GM13977 (cell line): ENCODE results near the gene ZDHHC24.

ENCODE experiments used
- DNase-seq: peaks from one replicate; pipeline ENCODE4 v3.0.0; 2012; ENCODE audit warnings: low spot score
- in situ Hi-C: fragments of 300-500 bp; cut with MboI; formaldehyde crosslinking; loops from one replicate; pipeline ENCODE4 v1.12.0; 2022; ENCODE audit warnings: low sequenced_read_pairs, low pct_unique_long_range_greater_than_20kb, mixed read lengths, inconsistent platforms; ENCODE audit not compliant: unreplicated experiment
- TF ChIP-seq, protein P1 (sequence below): IDR thresholded peaks from 2 replicates; pipeline ENCODE4 v1.5.1; 2012; ENCODE audit warnings: mild to moderate bottlenecking, control low read depth; ENCODE audit not compliant: insufficient read depth; ENCODE audit errors: extremely low read depth, missing control alignments

Gene ZDHHC24

DNA sequence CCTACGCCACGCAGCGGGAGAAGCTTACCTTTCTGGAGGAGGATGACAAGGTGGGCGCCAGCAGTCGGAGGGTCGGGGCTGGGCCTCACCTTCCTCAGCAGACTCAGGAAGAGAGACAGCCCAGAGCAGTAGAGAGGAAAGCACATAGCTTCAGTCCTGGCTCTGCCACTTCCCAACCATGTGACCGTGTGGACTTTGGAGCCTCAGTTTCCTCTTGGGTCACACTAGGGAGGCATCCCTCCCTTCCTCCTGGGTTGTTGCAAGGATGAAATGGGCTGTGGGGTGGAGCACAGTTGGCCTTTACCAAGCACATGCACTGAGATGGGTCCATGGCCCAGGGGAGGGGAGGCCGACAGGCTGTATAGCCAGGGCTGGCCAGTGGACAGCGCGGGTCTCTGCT is 52.7 kb downstream of the ZDHHC24 start:
- in situ Hi-C loops = no loop called here
- no peak for DNase-seq
- TF ChIP-seq, protein P1, sequence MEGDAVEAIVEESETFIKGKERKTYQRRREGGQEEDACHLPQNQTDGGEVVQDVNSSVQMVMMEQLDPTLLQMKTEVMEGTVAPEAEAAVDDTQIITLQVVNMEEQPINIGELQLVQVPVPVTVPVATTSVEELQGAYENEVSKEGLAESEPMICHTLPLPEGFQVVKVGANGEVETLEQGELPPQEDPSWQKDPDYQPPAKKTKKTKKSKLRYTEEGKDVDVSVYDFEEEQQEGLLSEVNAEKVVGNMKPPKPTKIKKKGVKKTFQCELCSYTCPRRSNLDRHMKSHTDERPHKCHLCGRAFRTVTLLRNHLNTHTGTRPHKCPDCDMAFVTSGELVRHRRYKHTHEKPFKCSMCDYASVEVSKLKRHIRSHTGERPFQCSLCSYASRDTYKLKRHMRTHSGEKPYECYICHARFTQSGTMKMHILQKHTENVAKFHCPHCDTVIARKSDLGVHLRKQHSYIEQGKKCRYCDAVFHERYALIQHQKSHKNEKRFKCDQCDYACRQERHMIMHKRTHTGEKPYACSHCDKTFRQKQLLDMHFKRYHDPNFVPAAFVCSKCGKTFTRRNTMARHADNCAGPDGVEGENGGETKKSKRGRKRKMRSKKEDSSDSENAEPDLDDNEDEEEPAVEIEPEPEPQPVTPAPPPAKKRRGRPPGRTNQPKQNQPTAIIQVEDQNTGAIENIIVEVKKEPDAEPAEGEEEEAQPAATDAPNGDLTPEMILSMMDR = no peak

DNA sequence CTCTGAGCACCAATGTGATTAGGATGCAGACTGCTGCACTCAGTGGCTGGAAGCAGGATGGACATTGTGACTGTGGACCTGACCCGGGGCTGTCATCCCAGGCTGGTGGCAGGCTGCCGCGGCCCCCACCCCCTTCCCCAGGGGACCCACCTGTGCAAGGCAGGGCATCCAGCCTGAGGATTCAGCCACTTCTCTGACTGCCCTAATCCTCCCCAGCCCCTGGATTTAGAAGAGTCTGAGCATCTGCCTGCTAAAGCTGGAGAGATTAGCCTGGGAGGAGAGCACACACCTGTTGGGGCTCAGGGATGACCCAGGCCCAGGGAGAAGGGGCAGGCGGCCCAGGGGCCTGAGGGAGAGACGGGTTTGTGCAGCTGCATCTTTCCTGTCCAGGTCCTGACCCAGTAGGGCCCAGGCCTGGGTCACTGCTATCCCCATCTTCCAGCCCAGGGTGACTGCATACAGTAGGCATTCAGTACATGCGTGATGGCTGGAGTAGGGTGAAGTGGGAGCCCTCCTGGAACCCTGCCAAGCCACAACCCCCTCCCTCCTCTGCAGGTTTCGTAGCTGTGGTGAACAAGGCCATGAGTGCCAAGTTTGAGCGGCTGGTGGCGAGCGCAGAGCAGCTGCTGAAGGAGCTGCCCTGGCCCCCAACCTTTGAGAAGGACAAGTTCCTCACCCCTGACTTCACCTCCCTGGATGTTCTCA is 53.5 kb downstream of the ZDHHC24 start:
- in situ Hi-C loops = no loop called here
- DNase-seq = no peak

DNA sequence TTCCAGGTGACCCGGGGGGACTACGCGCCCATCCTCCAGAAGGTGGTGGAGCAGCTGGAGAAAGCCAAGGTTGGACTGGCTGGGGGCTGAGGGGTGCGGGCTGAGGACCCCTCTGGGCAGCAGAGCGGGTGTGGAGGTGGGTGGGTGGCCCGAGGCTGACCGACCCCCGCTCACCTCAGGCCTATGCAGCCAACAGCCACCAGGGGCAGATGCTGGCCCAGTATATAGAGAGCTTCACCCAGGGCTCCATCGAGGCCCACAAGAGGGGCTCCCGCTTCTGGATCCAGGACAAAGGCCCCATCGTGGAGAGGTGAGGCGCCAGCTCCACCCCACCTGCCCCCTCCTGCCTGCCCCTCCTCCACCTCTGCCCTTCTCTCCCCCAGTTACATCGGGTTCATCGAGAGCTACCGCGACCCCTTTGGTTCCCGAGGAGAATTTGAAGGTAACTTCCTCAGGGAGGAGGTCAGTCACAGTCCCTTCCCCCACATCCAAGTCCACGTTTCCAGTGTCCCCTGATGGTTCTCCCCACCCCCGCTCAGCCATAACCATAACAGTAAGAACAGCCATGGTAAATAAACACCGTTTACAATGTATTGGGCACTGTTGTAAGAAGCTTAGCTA is 54.4 kb downstream of the ZDHHC24 start:
- TF ChIP-seq, protein P1 = peak; percentile 21
- no peak for DNase-seq
- in situ Hi-C loops = no loop called here

More for the DNA sequence above, 53.5 kb downstream of the ZDHHC24 start:
- TF ChIP-seq, protein P1 = no peak

DNA sequence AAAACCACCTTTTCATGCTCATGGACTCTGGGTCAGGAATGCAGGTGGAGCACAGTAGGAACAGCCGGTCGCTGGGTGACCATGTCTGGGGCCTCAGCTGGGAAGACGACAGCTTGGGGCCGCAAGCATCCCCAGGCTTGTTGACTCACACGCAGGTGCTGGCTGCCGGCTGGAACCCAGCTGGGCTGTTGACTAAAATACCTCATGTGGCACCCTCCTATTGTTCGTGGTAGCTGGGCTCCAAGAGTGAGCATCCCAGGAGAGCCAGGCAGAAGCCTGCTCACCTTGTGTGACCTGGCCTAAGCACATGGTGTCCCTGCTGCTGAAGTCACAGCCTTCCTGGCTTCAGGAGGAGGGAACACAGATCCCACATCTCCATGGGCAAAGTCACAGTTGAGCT is 56.2 kb downstream of the ZDHHC24 start:
- TF ChIP-seq, protein P1 = no peak
- in situ Hi-C loops = no loop called here
- no peak for DNase-seq

DNA sequence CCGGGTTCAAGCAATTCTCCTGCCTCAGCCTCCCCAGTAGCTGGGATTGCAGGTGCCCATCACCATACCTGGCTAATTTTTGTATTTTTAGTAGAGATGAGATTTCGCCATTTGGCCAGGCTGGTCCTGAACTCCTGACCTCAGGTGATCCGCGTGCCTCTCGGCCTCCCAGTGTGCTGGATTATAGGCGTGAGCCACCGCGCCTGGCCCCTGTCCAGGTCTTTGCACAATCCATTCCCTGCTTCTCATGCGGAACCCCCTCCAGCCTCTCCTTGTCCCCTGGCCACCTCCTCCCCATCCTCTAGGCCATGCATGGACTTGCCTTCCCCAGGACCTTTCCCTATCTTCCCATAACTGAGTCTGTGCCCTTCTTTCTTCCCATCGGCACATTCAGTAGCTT is 56.9 kb downstream of the ZDHHC24 start:
- in situ Hi-C loops = no loop called here

DNA sequence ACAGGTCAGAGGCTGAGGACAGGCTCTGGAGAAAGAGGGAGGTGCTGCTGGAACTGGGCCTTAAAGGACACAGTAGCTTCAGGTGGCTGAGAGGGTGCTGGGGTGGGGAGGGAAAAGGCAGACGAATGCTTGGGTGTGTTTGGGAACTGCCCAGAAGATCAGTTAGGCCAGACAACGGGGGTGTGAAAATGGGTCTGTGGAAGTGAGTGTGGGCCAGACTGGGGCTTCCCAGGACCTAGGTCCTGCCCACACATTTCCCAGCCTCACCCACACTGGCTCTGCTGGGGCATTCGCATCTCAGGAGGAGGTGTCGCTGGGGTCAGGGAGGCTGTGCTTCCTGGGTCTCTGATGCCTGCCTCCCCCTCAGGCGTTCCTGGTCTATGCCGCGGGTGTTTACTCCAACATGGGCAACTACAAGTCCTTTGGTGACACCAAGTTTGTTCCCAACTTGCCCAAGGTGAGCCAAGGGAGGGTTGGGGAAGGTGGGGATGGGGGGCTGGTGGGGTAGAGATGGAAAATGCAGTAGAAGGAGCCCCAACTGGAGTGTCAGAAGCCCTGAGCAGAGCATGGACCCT is 61.0 kb downstream of the ZDHHC24 start:
- TF ChIP-seq, protein P1 = no peak
- no peak for DNase-seq
- in situ Hi-C loops = no loop called here

More for the DNA sequence above, 56.9 kb downstream of the ZDHHC24 start:
- DNase-seq = no peak
- TF ChIP-seq, protein P1 = no peak
